MM.1S (cell line): ENCODE results near the gene SKOR1.

Experiments used
- EZH2phosphoT487 ChIP-seq: fragments of 300-600 bp; sonication (generic); IDR thresholded peaks from 2 replicates; pipeline ENCODE4 v1.6.1; 2018; ENCODE audit warnings: antibody characterized with exemption, low read length
- TF ChIP-seq, protein P1 (sequence below): fragments of 300-600 bp; sonication (generic); IDR thresholded peaks from 2 replicates; pipeline ENCODE4 v1.5.1; 2016; ENCODE audit warnings: antibody characterized with exemption, low read length, mixed read lengths

GRCh38 chr15:67832031-67832551 lies 6.8 kb downstream of the SKOR1 start:
- TF ChIP-seq, protein P1, sequence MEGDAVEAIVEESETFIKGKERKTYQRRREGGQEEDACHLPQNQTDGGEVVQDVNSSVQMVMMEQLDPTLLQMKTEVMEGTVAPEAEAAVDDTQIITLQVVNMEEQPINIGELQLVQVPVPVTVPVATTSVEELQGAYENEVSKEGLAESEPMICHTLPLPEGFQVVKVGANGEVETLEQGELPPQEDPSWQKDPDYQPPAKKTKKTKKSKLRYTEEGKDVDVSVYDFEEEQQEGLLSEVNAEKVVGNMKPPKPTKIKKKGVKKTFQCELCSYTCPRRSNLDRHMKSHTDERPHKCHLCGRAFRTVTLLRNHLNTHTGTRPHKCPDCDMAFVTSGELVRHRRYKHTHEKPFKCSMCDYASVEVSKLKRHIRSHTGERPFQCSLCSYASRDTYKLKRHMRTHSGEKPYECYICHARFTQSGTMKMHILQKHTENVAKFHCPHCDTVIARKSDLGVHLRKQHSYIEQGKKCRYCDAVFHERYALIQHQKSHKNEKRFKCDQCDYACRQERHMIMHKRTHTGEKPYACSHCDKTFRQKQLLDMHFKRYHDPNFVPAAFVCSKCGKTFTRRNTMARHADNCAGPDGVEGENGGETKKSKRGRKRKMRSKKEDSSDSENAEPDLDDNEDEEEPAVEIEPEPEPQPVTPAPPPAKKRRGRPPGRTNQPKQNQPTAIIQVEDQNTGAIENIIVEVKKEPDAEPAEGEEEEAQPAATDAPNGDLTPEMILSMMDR: peak; percentile 24; the same call in 1 of the 2 replicates
- no peak for TF ChIP-seq EZH2phosphoT487
